ENCODE data around the gene EIF4B. TPM values are rescaled to one million over a fixed set of nuclear protein-coding genes. Genes with fewer than 3 reads are reported as not detected.

The EIF4B gene
- total RNA-seq, 1 donor = 1,510 TPM

GRCh38 chr12:53057816-53058500 lies 51.7 kb downstream of the EIF4B start:
- Histone ChIP-seq H3K9me3 (ENCODE audit: low read depth, low read length) (no peaks in the 10 kb centered on the region), H3K4me1 (ENCODE audit: insufficient read depth, low read length) (peaks cover 12% of the 10 kb centered on the region), H3K27me3 (ENCODE audit: insufficient read depth, low read length) (no peaks in the 10 kb centered on the region), H3K4me3 (ENCODE audit: low read length) (no peak overlapping the region)

DNA sequence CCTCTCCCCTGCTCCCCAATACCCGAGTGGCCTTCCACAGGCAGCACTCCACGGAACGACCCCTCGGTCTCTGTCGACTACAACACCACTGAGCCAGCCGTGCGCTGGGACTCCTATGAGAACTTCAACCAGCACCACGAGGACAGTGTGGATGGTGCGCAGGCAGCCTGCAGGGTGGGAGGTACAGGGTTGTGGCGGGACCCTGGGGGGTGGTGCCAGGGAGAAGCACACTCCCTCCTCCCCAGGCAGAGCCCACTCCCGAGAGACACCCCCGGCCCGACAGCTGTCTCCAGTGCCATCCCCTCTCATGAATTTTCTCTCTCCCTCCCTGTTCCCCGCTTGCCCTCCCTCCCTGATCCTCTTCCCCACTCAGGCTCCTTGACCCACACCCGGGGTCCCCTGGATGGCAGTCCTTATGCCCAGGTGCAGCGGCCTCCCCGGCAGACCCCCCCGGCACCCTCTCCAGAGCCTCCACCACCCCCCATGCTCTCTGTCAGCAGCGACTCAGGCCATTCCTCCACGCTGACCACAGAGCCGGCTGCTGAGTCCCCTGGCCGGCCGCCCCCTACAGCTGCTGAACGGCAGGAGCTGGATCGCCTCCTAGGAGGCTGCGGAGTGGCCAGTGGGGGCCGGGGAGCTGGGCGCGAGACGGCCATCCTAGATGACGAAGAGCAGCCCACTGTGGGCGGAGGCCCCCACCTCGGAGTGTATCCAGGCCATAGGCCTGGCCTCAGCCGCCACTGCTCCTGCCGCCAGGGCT lies 52.6 kb downstream of the EIF4B start:
- no peaks in the 10 kb centered on the region for H3K27me3 ChIP-seq (ENCODE audit: insufficient read depth, low read length)
- no peak overlapping the region for H3K4me3 ChIP-seq (ENCODE audit: low read length)
- peaks cover 8% of the 10 kb centered on the region for H3K4me1 ChIP-seq (ENCODE audit: insufficient read depth, low read length)
- no peaks in the 10 kb centered on the region for H3K9me3 ChIP-seq (ENCODE audit: low read depth, low read length)

DNA sequence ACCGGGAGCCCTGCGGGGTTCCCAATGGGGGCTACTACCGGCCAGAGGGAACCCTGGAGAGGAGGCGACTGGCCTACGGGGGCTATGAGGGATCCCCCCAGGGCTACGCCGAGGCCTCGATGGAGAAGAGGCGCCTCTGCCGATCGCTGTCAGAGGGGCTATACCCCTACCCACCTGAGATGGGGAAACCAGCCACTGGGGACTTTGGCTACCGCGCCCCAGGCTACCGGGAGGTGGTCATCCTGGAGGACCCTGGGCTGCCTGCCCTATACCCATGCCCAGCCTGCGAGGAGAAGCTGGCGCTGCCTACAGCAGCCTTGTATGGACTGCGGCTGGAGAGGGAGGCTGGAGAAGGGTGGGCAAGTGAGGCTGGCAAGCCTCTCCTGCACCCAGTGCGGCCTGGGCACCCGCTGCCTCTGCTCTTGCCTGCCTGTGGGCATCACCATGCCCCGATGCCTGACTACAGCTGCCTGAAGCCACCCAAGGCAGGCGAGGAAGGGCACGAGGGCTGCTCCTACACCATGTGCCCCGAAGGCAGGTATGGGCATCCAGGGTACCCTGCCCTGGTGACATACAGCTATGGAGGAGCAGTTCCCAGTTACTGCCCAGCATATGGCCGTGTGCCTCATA lies 53.3 kb downstream of the EIF4B start:
- peaks cover 4% of the 10 kb centered on the region for H3K4me1 ChIP-seq (ENCODE audit: insufficient read depth, low read length)
- no peaks in the 10 kb centered on the region for H3K27me3 ChIP-seq (ENCODE audit: insufficient read depth, low read length)
- H3K9me3 ChIP-seq (ENCODE audit: low read depth, low read length) = no peaks in the 10 kb centered on the region
- H3K4me3 ChIP-seq (ENCODE audit: low read length) = no peak overlapping the region

GRCh38 chr12:53060064-53060720 lies 53.9 kb downstream of the EIF4B start:
- no peaks in the 10 kb centered on the region for H3K27me3 ChIP-seq (ENCODE audit: insufficient read depth, low read length)
- H3K4me1 ChIP-seq (ENCODE audit: insufficient read depth, low read length) = no peaks in the 10 kb centered on the region
- H3K4me3 ChIP-seq (ENCODE audit: low read length) = no peak overlapping the region
- no peaks in the 10 kb centered on the region for H3K9me3 ChIP-seq (ENCODE audit: low read depth, low read length)

- Histone ChIP-seq H3K9me3 (ENCODE audit: low read depth, low read length) (no peaks in the 10 kb centered on the region), H3K27me3 (ENCODE audit: insufficient read depth, low read length) (no peaks in the 10 kb centered on the region), H3K4me3 (ENCODE audit: low read length) (no peak overlapping the region)
Measured at GRCh38 chr12:53060721-53061276, 54.5 kb downstream of the EIF4B start.

GRCh38 chr12:53061404-53062010 lies 55.3 kb downstream of the EIF4B start:
- H3K4me3 ChIP-seq (ENCODE audit: low read length) = no peak overlapping the region
- H3K9me3 ChIP-seq (ENCODE audit: low read depth, low read length) = no peaks in the 10 kb centered on the region
- H3K27me3 ChIP-seq (ENCODE audit: insufficient read depth, low read length) = no peaks in the 10 kb centered on the region
- H3K4me1 ChIP-seq (ENCODE audit: insufficient read depth, low read length) = no peaks in the 10 kb centered on the region

More at GRCh38 chr12:53060721-53061276, 54.5 kb downstream of the EIF4B start:
- no peaks in the 10 kb centered on the region for H3K4me1 ChIP-seq (ENCODE audit: insufficient read depth, low read length)

- Histone ChIP-seq H3K27me3 (ENCODE audit: insufficient read depth, low read length) (no peaks in the 10 kb centered on the region), H3K9me3 (ENCODE audit: low read depth, low read length) (no peaks in the 10 kb centered on the region), H3K4me3 (ENCODE audit: low read length) (no peak overlapping the region), H3K4me1 (ENCODE audit: insufficient read depth, low read length) (no peaks in the 10 kb centered on the region)
Measured at GRCh38 chr12:53062011-53062961, 56.0 kb downstream of the EIF4B start.

DNA sequence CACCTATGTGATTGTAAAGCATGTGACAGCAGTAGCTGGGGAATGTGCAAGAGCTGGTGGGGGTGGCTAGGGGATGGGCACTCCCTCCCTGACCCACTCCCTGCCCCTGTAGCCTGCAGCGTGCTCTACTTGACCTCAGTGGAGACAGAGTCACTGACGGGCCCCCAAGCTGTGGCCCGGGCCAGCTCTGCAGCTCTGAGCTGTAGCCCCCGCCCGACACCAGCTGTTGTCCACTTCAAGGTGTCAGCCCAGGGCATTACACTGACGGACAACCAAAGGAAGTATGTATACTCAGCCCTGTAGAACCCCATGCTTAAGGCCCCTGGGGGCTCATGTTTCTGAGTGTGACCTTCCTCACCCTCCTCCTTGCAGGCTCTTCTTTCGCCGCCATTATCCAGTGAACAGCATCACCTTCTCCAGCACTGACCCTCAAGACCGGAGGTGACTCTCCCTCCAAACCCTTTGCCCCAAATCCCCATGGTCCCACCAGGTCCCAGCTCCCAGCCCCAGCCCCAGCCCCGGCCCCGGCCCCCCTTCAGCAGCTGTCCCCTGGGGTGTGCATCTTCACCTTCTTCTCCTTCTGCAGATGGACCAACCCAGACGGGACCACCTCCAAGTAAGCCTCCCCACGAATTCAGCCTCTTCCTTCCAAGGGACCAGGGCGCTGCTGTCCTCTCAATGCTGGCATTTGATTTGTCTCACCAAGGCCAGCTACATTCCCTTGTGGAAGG lies 56.9 kb downstream of the EIF4B start:
- Histone ChIP-seq H3K9me3 (ENCODE audit: low read depth, low read length) (no peaks in the 10 kb centered on the region), H3K4me1 (ENCODE audit: insufficient read depth, low read length) (no peaks in the 10 kb centered on the region), H3K27me3 (ENCODE audit: insufficient read depth, low read length) (no peaks in the 10 kb centered on the region), H3K4me3 (ENCODE audit: low read length) (no peak overlapping the region)

DNA sequence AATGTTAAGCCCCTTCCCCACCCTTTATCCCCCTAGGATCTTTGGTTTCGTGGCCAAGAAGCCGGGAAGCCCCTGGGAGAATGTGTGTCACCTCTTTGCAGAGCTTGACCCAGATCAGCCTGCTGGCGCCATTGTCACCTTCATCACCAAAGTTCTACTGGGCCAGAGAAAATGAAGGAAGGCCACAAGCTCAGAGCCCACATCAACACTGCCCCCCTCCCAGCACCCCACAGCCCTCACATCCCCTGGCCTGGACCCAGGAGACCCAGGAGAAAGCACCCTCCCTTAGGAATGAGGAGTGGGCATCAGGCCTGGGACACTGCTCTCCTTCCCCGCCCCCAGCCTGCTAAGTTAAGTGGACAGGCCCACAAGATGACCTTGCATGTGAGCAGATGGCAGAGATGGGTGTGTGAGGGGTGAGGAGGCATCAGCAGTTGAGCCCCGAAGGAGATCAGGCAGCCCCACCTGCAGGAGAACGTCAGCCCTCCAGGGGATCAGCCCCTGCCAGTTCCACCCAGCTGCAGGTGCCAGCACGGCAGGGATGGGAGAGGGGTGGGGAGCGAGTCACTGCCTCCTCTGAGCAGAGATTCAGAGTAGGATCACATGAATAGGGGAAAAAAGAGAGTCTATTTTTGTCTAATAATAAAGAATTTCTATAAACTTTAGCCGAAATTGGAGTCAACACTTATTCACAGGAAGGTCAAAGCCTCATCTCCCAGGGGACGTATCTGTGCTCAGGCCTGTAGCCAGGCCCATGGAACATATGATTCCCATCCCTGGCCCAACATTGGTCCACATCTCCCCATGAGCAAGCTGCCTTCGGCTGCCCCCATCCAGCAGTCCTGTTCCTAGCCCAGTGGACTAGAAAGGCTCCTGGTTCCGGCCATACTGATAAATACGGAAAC lies 57.7 kb downstream of the EIF4B start:
- Histone ChIP-seq H3K4me3 (ENCODE audit: low read length) (no peak overlapping the region), H3K4me1 (ENCODE audit: insufficient read depth, low read length) (no peaks in the 10 kb centered on the region), H3K9me3 (ENCODE audit: low read depth, low read length) (no peaks in the 10 kb centered on the region), H3K27me3 (ENCODE audit: insufficient read depth, low read length) (no peaks in the 10 kb centered on the region)

GRCh38 chr12:53064613-53065436 lies 58.6 kb downstream of the EIF4B start:
- Histone ChIP-seq H3K9me3 (ENCODE audit: low read depth, low read length) (no peaks in the 10 kb centered on the region), H3K4me3 (ENCODE audit: low read length) (no peak overlapping the region), H3K4me1 (ENCODE audit: insufficient read depth, low read length) (no peaks in the 10 kb centered on the region), H3K27me3 (ENCODE audit: insufficient read depth, low read length) (no peaks in the 10 kb centered on the region)

DNA sequence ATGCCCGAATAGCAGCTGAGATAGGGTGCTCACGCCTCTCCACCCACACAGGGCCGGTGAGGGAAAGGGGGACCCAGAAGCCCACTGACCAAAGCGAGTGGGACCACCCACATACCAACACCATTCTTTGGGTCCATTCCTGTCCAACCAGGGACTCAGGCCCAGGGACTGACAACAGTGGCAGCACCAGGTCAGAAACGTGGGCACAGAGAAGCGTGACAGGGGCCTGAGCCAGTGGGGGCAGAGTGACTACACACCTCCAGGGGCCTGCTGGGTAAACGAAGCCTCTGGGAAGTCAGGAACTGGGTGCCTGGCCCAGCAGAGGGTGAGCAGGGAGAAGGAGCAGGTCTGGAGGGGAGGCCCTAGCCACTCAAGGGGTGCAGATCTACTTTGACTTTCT lies 59.2 kb downstream of the EIF4B start:
- no peaks in the 10 kb centered on the region for H3K9me3 ChIP-seq (ENCODE audit: low read depth, low read length)
- no peaks in the 10 kb centered on the region for H3K4me1 ChIP-seq (ENCODE audit: insufficient read depth, low read length)
- H3K4me3 ChIP-seq (ENCODE audit: low read length) = no peak overlapping the region
- no peaks in the 10 kb centered on the region for H3K27me3 ChIP-seq (ENCODE audit: insufficient read depth, low read length)
